HG03520 (cell line): Measurements from ENCODE around the gene CIZ1.
"Not testable (repeated sequence)": the region's sequence is repeated elsewhere in the genome, so short reads cannot be mapped to it uniquely, and the experiment has no call there.

ENCODE experiments used
- ATAC-seq: cut with Tn5 transposase; IDR thresholded peaks from one replicate; pipeline ENCODE4 v1.9.1; 2021; ENCODE audit warnings: mild to moderate bottlenecking, moderate library complexity; ENCODE audit not compliant: unreplicated experiment

Gene CIZ1

DNA sequence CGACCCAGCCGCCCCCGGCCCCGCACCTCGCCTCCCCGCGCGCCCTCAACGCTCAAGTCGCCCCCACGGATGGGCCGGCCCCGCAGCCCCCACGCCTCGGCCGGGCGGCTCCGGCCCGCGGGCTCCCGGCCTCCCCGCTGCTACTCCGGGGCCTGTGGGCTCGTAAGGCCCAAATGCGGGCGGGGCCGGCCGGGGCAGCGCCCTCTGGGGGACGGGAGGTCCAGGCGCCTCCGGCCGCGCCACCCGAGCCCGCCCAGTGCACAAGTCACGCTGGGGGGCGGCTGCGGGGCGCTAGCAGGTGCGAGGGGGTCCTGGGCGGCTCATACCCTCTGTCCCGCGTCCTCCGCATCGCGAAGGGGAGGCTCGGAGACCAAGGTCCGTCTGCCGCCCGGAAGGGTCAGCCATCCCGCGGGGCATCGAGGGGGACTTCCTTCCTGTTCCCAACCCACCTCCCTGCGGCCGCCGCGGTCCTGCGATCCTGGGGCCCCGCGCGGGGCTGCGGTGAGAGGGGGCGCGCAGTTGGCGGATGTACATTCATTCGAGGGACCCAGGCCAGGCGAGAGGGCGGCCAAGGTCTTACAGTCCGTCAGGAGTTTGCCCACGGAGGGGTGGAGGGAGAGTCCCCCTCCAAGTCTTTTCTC lies at the start of gene CIZ1:
Gene CIZ1 (minus strand): TSS at position 167 of the 641 bp plus-strand sequence. CDS start 715 bp downstream, outside the sequence.
- peak; percentile 76 for ATAC-seq

DNA sequence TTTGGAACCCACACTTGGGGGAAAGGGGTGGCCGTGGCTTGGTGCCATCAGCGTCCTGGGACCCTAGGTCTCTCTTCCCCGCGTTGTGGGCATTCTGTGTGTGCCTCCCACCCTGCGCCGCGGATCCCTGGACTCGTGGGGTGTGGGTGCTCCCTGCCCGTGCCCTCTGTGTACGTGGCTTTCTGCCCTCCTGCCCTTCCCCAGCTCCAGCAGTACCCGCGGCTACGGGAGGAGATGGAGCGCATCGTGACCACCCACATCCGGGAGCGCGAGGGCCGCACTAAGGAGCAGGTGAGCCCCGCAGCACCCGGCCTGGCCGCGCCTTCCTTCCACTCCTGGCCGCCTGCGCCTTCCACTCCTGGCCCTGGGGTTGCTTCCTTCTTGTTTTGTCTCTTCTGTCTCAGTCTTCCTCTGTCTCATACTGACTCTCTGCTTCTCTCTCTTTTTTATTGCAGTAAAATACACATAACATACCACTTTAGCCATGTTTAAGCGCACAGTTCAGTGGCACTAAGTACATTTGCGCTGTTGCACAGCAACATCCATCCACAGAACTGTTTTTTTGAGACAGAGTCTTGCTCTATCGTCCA lies 42.5 kb upstream of the CIZ1 start:
- ATAC-seq = no peak

DNA sequence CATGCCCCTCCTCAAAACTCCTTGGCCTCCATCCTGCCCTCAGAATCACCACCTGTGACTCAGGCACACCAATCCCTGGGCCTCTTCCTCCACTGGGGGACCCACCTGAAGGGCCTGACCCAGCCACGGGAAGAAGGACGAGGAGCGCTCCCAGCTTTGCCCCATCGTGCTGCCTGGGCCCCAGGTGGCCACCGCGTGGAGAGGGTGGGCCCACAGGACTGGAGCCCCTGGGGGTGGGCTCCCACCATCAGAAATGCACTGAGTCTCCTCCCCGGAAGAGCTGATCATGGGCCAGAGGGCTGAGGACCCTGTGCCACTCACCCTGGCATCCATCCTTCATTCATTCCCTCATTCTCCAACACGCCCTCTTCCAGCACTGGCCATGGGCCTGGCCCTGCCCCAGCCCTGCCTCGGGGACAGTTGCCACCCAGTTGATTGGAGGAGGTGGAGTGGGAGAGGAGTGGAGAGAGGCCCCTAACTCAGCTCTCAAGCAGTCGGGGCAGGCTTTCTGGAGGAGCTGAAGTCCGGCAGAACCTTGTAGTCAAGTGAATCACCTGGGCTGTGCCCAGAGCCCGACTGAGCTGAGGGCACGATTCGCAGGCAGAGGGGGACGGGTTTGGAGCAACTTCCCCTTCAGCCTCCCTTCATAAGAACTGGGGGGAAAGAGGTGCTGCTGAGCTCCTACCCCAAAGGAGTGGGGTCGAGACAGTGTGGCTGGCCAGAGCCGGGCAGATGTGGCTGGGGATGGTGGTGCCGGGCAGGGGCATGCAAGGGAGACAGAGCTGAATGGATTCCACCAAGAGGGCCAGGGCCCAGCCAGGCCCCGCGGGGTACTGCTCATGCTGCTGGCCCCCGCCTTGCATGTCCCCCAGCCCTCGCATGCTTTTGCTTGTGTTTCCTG lies 41.4 kb upstream of the CIZ1 start:
- ATAC-seq = no peak

- ATAC-seq = no peak
These were observed 40.5 kb upstream of the CIZ1 start for GRCh38 chr9:128231638-128232527.

DNA sequence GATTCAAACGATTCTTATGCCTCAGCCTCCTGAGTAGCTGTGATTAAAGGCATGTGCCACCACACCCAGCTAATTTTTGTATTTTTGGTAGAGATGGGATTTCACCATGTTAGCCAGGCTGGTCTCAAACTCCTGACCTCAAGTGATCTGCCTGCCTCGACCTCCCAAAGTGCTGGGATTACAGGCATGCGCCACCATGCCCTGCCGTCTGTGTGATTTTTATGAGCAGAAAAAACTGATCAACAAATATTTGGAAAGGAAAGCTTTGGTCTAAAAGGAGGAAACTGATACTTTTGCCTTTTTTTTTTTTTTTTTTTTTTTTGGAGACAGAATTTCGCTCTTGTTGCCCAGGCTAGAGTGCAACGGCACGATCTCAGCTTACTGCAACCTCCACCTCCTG lies 39.5 kb upstream of the CIZ1 start:
- ATAC-seq = not testable (repeated sequence)

GRCh38 chr9:128226412-128226801 lies 35.0 kb upstream of the CIZ1 start:
- ATAC-seq = no peak

- no peak for ATAC-seq
These were observed 34.5 kb upstream of the CIZ1 start for GRCh38 chr9:128225770-128226411.

DNA sequence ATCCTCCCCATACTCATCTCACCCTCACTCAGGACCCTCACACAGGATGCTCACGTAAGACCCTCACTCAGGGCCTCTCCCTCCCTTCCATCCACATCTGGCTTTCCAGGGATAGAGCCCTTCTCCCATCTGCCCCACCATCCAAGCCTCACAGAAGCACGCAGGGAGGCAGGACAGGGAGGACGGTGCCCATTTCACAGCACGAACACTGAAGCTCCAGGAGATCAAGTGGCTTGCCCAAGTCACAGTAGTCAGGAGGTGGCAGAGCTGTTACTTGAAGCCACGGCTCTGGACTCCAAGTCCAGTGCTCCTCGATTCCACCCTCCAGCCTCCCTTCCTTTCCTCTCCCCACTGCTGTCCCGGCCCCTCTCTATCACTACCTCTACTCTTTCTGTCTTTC lies 33.5 kb upstream of the CIZ1 start:
- no peak for ATAC-seq

- no peak for ATAC-seq
These were observed 31.7 kb upstream of the CIZ1 start for GRCh38 chr9:128222880-128223670.

DNA sequence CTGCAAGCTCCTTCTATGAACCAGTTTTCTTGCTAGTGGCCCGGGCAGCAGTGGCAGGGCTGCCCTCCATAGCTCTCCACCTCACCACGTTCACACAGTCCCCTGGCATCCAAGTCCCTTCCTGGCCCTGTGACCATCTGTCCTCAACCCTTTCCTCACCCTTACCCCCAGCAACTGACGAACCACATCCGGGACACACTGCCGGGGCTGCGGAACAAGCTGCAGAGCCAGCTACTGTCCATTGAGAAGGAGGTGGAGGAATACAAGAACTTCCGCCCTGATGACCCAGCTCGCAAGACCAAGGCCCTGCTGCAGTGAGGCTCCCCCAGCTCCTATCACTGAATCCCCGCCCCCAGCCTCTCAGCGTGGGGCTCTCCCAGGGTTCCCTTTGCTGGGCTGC lies 30.7 kb upstream of the CIZ1 start:
- ATAC-seq = no peak

DNA sequence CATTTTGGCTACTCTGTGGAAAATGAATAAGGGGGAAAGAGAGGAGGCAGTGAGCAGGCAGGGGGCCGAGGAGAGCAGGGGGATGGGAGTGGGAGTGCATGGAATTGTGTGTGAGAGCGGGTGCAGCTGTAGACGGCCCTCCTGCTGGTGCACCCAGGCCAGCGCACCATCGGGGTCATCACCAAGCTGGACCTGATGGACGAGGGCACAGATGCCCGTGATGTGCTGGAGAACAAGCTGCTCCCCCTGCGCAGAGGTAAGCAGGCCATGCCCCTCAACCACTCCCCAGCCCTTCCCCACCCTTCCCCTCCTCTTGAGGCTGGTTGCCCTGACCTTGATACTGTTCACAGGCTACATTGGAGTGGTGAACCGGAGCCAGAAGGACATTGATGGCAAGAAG lies 28.5 kb upstream of the CIZ1 start:
- ATAC-seq = no peak

GRCh38 chr9:128218518-128219389 lies 27.4 kb upstream of the CIZ1 start:
- ATAC-seq = peak; percentile 88

DNA sequence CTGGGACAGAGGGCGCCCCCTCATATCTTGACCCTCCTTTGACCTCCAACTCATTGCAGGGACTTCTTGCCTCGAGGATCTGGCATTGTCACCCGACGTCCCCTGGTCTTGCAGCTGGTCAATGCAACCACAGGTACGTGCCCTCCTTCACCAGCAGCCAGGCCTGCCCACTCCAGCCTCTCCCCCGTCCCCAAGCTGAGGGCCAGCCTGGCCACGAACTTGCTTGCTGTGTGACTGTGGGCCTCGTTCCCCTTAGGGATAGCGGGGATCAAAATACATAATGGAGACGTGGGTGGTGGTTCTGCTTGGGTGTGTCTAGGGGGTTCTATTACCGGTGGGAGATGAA lies 26.8 kb upstream of the CIZ1 start:
- ATAC-seq = no peak

DNA sequence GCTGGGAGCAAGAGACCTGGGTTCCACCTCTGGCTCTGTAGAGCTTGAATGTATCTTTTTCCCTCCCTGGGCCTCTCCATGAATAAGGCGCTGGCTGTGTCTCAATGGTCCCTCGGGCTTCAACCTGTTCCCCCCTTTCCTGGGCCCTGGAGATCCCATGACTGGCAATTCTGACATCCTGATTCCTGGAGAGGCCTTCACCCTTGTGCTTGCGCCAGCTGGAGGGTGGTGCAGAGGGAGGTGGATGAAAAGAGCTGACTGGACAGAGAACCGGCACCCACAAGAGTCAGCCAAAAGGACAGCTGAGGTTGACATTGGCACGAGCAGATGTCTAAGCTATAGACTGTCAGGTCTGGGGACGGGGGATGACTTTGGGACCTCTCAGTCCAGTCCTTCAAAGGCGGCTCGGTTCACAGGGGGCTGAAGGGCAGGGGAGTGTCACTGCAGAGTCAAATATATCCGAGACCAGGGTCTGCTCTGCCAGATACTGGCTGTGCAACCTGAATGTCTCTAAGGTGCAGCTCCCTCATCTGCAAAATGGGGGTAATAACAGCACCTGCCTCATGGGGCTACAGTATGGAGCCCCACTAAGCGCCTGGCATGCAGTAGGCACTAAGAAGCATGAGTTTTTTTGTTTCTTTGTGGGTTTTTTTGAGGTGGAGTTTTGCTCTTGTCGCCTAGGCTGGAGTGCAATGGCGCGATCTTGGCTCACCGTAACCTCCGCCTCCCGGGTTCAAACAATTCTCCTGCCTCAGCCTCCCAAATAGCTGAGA lies 25.6 kb upstream of the CIZ1 start:
- no peak for ATAC-seq

DNA sequence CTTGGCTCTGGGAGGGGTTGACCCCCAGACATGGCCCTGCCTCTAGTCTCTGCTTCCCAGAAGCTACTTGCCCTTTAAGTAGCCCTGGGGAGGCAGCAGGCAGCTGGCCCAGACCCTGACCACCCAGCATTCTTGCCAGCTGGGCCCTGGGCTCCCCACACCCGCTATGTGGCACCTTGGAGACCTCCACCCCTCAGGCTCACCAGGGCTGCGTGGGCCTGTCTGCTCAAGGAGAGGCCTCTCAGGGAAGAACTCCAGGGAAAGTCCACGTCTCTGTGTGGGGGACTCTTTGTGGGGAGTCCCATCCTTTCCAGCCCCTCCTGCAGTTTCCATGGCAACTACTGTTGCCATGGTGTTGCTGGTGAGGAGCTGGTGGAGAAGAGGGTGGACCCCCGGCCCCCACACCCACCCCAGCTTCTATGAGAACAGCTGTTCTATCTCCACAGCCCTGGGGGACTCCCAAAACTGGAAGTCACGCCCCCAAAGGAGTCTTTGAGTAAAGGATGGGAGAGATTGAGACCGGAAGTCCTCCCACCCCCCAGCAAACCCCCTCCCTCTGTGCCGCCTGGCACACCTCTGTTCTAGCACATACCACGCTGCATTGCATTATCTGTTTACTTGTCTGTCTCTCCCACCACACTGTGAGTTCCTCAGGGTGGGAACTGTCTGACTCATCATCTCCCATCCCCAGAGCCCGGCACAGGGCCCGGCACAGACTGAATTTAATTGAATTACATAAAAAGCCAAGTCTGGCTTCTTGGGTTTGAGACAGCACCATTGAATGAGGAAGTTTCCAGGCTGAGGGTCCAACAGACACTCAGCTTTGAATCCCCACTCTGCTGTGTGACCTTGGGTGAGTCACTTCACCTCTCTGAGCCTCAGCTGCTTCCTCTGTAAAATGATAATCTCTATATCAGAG lies 24.4 kb upstream of the CIZ1 start:
- ATAC-seq = no peak

DNA sequence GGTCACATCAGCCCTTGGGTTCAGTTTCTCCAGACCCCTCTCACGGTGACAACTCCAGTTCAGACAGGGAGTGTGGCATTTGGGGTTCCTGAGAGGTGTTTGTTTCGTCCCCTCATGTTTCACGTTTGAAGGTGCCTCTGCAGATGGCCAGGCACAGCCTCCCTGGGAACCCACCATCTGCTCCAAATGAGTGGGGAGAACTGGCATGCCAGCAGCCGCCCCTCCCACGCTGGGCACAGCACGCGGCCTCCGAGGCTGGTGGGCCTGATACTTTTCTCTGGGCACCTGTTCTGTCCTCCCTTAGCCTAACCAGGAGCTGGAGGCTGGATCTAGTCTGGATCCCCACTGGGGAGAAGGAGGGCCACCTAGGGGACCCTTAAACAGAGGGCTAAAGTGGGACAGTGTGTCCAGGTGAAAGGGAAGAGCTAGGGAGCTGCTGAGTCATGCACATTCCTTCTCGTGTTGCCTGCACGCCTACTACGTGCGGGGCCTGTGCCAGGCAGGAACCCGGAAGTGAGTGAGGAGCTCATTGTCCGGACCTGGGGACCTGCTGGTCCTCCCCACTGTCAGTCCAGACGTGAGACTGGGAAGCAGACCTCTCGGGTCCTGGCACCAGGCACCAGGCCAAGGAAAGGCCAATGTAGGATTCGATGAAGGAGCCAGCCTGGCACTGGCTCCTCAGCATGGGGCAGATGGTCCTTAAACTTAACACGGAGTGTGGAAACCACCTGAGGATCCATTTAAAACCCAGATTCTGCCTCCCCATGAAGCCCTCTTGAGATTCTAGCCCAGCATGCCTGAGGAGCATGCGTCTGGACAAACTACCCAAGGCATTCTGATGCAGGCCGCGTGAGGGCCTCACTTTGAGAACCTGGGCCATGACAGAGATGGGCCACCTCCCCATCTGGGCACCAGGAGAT lies 23.5 kb upstream of the CIZ1 start:
- ATAC-seq = no peak
